Motor neuron (in vitro differentiated cells): ENCODE data around the gene CALHM1. TPM values are rescaled to one million over a fixed set of nuclear protein-coding genes. Genes with fewer than 3 reads are reported as not detected.
"Not testable (repeated sequence)": the region's sequence is repeated elsewhere in the genome, so short reads cannot be mapped to it uniquely, and the experiment has no call there.

Experiments used
- ATAC-seq, 8 experiments: fragments of 200-7000 bp; cut with Tn5 transposase; replicated peaks in 6 of 8; 2 replicates each; pipeline ENCODE4 v1.8.0; 2021; ENCODE audit warnings: mild to moderate bottlenecking in 8 of 8, moderate library complexity in 8 of 8
- H3K27ac ChIP-seq, 2 donors: fragments of 250-450 bp; sonication (Bioruptor Pico); 2 replicates each; pipeline ENCODE4 v1.9.0; 2021; ENCODE audit warnings: antibody characterized with exemption in 2 of 2, mild to moderate bottlenecking in 2 of 2, moderate library complexity in 1 of 2
- H3K4me1 ChIP-seq, 2 donors: fragments of 250-450 bp; sonication (Bioruptor Pico); replicated peaks in 1 of 2; 2 replicates each; pipeline ENCODE4 v1.6.1; 2021; ENCODE audit warnings: antibody characterized with exemption in 2 of 2, mild to moderate bottlenecking in 2 of 2, moderate library complexity in 1 of 2
- H3K4me3 ChIP-seq, 5 donors: fragments of 250-450 bp; sonication (Bioruptor Pico); 2 replicates each; pipeline ENCODE4 v1.9.0; 2021; ENCODE audit warnings: antibody characterized with exemption in 5 of 5, mild to moderate bottlenecking in 5 of 5, moderate library complexity in 4 of 5
- WGBS, 10 experiments: fragments of 450-650 bp; shearing (Covaris generic); methylation state at CpG; one replicate each; pipeline ENCODE4 v1.0.0; 2022; 5-methylcytosine and 5-hydroxymethylcytosine counted together
- in situ Hi-C, 9 experiments: fragments of 400-800 bp; cut with MboI; loops; one replicate each; pipeline ENCODE4 v1.15.0; 2021; ENCODE audit warnings: low sequenced_read_pairs in 9 of 9, low pct_unique_long_range_greater_than_20kb in 2 of 9; ENCODE audit not compliant: unreplicated experiment in 9 of 9
- total RNA-seq, 8 experiments: library from RNA; unstranded; fragments of 300-600 nt; gene quantifications; 2 replicates each; pipeline versions ENCODE4 v1.2.3 to v1.2.4, GENCODE V29; 2022

Gene CALHM1
- total RNA-seq, 8 experiments from 2014 or later = 0.05 to 0.59 (median 0.23) TPM

DNA sequence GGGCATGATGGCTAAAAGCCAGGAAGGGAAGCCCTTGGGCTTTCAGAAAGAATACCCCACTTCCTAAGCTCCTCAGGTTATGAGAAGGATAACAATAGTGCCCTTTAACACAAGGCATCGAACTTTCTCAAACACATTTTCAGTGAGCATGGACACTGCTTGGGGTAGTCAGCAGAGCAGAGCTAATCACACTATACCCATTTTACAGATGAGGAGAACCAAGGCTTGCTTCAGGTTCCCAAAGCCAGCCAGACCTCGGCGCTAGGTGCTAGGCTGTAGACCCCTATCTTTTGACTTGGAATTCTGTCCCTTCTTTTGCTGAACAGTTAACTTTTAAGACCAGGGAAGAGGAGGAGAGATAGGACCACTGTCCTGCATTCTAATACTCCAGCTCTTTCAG is 36.6 kb upstream of the CALHM1 start:
- Histone ChIP-seq H3K27ac (no peak overlapping the region), H3K4me1 (peaks cover 35 to 41% of the 10 kb centered on the region in 2 donors), H3K4me3 (peak overlapping the region in 2 of 5 donors; percentile 43 to 62)
- in situ Hi-C loops = no loop called here
- 70 to 100% (median 90%) methylated on average over 2 to 3 of the region's 3 CpGs; no CpG with 5 or more reads in 3 of the 10 experiments for whole genome bisulfite sequencing, 10 experiments
- no peak for ATAC-seq

DNA sequence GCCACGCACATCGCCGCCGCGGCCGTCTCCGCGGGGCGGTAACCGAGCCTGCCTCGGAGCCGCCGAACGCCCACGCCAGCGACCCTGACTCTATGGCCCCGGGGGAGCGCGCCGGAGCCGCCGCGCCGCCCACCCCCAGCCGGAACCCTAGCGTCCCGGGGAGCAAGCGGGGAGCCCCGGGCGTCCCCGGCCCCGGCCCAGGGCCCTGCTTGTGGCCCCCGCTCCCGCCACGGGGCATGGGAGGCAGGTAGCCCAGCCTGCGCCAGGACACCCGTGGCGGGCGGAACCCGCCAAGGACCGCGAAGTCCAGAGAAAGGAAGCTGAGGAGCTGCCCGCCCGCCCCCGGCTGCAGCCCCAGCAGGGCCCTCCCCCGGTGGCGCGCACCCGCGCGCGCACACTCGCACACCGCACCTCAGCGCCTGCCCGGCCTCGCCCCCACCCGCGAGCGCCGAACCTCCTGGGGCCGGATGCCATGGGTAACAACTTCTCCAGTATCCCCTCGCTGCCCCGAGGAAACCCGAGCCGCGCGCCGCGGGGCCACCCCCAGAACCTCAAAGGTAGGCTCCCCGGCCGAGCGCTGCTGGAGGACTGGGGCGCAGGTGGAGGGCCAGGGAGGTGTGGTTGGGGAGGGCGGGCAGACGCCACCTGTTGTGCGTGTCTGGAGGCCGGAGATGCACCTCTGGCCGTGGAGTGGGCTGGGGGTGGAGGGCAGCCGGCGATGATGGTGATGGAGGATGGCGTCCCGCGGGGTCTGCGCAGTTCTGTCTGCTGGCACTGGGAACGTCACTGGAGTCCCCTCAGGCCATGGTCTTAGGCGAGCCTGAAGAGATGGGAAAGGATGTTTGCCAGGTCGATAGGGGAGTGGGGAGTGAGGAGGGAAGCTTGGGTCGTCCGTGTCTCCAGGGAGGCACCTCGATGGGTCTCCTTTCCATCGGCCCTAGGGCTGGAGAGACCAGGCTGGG is 35.5 kb upstream of the CALHM1 start:
- in situ Hi-C loops = no loop called here
- H3K27ac ChIP-seq = peak overlapping the region; percentile 75 to 80
- 0 to 17% (median 0%) methylated on average over 1 to 12 of the region's 92 CpGs; no CpG with 5 or more reads in 5 of the 10 experiments for WGBS, 10 experiments
- peak; percentile 5 to 38 (median 28) for ATAC-seq
- peak overlapping the region; percentile 43 to 62 (median 58) for H3K4me3 ChIP-seq
- peaks cover 35 to 36% of the 10 kb centered on the region in 2 donors for H3K4me1 ChIP-seq

DNA sequence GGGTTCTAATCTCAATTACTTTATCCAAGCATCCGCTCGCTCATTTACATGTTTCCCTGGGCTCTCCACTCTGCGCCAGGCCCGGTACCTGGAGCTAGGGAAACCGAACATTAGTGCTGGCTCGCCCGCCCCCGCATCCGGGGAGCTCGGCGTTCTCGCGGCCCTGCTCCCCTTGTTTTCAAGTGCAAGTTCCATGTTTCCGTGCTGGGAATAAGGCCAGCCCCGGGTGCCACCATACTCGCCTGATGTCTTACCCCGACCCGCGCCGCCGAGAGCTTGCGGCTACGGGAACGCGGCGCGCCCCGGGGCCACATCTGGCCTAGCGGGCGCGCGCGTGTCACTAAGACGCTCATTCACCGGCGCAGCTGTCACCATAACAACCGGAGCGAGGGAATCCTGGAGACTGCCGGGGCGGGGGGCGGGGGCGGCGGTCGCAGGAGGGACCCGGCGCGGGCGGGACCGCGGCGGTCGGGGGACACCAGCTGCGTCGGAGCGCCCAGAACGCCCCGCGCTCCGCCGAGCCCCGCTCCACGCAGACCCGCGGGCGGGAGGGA is 34.7 kb upstream of the CALHM1 start, which contains the start of gene NEURL1:
NEURL1 (plus strand) TSS at position 344 of the 554 bp plus-strand sequence. CDS start 683 bp downstream, outside the sequence.
- Histone ChIP-seq H3K27ac (peak within 1 kb of the TSS; percentile 75 to 80), H3K4me3 (peak within 1 kb of the TSS; percentile 43 to 62 (median 58)), H3K4me1 (peaks cover 35 to 36% of the 10 kb centered on the region in 2 donors)
- in situ Hi-C loops = no loop called here
- peak in 7 of 8 experiments; percentile 4 to 58 (median 48) for ATAC-seq
- WGBS, 10 experiments = 0 to 50% (median 9%) methylated on average over 2 to 20 of the region's 65 CpGs; no CpG with 5 or more reads in 6 of the 10 experiments

GRCh38 chr10:103492655-103493261 is 34.1 kb upstream of the CALHM1 start:
- H3K4me3 ChIP-seq = no peak overlapping the region
- ATAC-seq = no peak
- peaks cover 35 to 36% of the 10 kb centered on the region in 2 donors for H3K4me1 ChIP-seq

GRCh38 chr10:103491729-103492364 is 33.1 kb upstream of the CALHM1 start:
- peak; percentile 72 to 93 (median 78) for ATAC-seq
- peaks cover 35 to 36% of the 10 kb centered on the region in 2 donors for H3K4me1 ChIP-seq
- H3K27ac ChIP-seq = peak overlapping the region; percentile 51 to 52
- WGBS, 10 experiments = 23 to 100% (median 68%) methylated on average over 1 to 6 of the region's 7 CpGs; no CpG with 5 or more reads in 4 of the 10 experiments
- no peak overlapping the region for H3K4me3 ChIP-seq
- in situ Hi-C loops = no loop called here

More at GRCh38 chr10:103492655-103493261, 34.1 kb upstream of the CALHM1 start:
- in situ Hi-C loops = no loop called here
- peak overlapping the region; percentile 48 to 51 for H3K27ac ChIP-seq
- 0 to 100% (median 53%) methylated on average over 1 to 2 of the region's 5 CpGs; no CpG with 5 or more reads in 3 of the 10 experiments for WGBS, 10 experiments

DNA sequence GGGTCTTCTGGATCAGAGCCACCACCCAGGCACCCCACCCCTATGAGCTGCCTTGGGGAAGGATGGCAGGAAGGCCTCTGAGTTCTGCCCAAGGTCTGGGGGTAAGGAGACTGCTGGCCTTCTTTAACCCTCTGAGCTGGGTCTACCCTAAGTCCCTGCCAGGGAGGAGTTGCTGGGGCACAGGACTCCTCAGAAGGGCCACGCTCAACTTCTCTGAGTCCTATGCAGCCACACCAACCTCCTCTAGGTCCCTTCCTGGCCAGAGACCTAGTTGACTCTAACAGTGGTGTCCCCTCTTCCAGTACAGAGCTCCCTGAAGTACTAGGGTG is 32.2 kb upstream of the CALHM1 start:
- peaks cover 35 to 36% of the 10 kb centered on the region in 2 donors for H3K4me1 ChIP-seq
- H3K27ac ChIP-seq = peak overlapping the region; percentile 24 to 25
- ATAC-seq = no peak
- in situ Hi-C loops = no loop called here
- H3K4me3 ChIP-seq = no peak overlapping the region
- 67% methylated on average over 1 of the region's 1 CpG; no CpG with 5 or more reads in 9 of the 10 experiments for WGBS, 10 experiments

DNA sequence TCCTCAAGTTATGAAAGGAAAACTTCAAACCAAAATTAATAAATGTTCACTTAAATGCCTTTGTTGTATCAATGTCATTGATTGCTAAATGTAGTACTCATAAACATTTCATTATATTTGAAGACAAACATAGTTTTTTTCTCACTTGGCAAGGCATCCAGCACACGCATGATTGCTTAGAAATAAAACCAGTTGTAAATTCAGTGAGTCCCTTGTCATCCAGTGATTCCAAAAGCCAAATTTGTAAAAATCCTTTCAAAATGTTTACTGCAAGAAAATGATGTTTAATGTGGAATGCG is 28.7 kb upstream of the CALHM1 start:
- WGBS, 10 experiments = 48 to 100% (median 92%) methylated on average over 1 to 2 of the region's 2 CpGs; no CpG with 5 or more reads in 3 of the 10 experiments
- Histone ChIP-seq H3K4me1 (peaks cover 23% of the 10 kb centered on the region in 2 donors), H3K4me3 (no peak overlapping the region), H3K27ac (no peak overlapping the region)
- in situ Hi-C loops = no loop called here
- ATAC-seq = no peak

DNA sequence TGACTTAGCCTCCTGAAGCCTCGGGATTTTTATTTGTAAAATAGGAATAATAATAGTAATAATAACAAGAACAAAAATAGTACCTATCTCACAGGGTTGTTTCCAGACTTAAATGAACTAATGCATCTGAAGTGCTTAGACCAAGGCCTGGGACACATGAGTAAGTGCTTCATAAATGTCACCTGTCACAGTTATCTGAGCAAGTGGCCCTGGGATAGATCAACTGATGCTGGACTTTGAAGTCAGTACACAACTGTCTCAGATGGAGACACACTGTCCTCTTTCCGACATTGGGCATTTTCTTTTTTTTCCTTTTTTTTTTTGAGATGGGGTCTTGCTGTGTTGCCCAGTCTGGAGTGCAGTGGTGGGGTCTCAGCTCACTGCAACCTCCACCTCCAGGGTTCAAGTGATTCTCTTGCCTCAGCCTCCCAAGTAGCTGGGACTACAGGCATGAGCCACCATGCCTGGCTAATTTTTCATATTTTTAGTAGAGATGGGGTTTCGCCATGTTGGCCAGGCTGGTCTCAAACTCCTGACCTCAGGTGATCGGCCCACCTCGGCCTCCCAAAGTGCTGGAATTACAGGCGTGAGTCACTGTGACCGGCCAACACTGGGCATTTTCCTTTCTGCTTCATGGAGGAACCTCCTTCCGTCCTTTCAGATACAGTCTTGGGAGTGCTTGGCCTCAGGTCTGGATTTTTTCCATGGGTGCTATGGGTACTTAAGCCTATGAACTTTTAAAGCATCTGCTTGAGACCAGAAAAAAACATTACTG is 28.1 kb upstream of the CALHM1 start:
- 38 to 100% (median 89%) methylated on average over 1 to 8 of the region's 8 CpGs for WGBS, 10 experiments
- in situ Hi-C loops = not testable (repeated sequence)

GRCh38 chr10:103481974-103482531 is 23.4 kb upstream of the CALHM1 start:
- ATAC-seq = peak; percentile 22 to 73 (median 56)
- in situ Hi-C loops = no loop called here

More for the DNA sequence above, 28.1 kb upstream of the CALHM1 start:
- ATAC-seq, H3K4me3 ChIP-seq, H3K27ac ChIP-seq: not testable (repeated sequence)
- peaks cover 18% of the 10 kb centered on the region in 2 donors for H3K4me1 ChIP-seq

GRCh38 chr10:103480521-103480920 is 21.8 kb upstream of the CALHM1 start:
- Histone ChIP-seq H3K4me3 (no peak overlapping the region), H3K4me1 (peaks cover 0 to 10% of the 10 kb centered on the region in 2 donors), H3K27ac (no peak overlapping the region)
- in situ Hi-C loops = no loop called here
- no peak for ATAC-seq
- WGBS, 10 experiments = 80% methylated on average over 1 to 2 of the region's 5 CpGs; no CpG with 5 or more reads in 8 of the 10 experiments

More at GRCh38 chr10:103481974-103482531, 23.4 kb upstream of the CALHM1 start:
- Histone ChIP-seq H3K4me1 (peaks cover 0 to under 1% of the 10 kb centered on the region in 2 donors), H3K4me3 (no peak overlapping the region), H3K27ac (no peak overlapping the region)
- WGBS, 10 experiments = 0 to 80% (median 21%) methylated on average over 1 to 9 of the region's 12 CpGs; no CpG with 5 or more reads in 2 of the 10 experiments

- in situ Hi-C loops = no loop called here
- 0 to 87% (median 42%) methylated on average over 1 to 3 of the region's 7 CpGs; no CpG with 5 or more reads in 6 of the 10 experiments for WGBS, 10 experiments
- Histone ChIP-seq H3K4me1 (peaks cover 0 to 10% of the 10 kb centered on the region in 2 donors), H3K27ac (no peak within 1 kb of the TSS), H3K4me3 (no peak within 1 kb of the TSS)
- ATAC-seq = peak; percentile 19 to 89 (median 39)
Observed at GRCh38 chr10:103479135-103479534, 20.4 kb upstream of the CALHM1 start, which contains the start of gene CALHM3. TSS of gene CALHM3 (minus strand) at chr10:103479240. CDS start at chr10:103479032, 208 bp downstream.
